Right cardiac atrium (tissue), 5 donors: ENCODE results near the gene PCBP3. TPM values are rescaled to one million over a fixed set of nuclear protein-coding genes. Genes with fewer than 3 reads are reported as not detected.

ENCODE experiments used
- ATAC-seq, 2 donors: fragments of 200-7000 bp; cut with Tn5 transposase; one replicate each; pipeline versions ENCODE4 v1.8.0 to v1.9.1; 2020; ENCODE audit warnings: moderate library complexity in 2 of 2, mild to moderate bottlenecking in 1 of 2
- DNase-seq, 3 donors: peaks; one replicate each; pipeline ENCODE4 v3.0.0-alpha.2; 2020
- H3K27ac ChIP-seq: one replicate; pipeline ENCODE4 v1.5.1; 2013; ENCODE audit warnings: mild to moderate bottlenecking, low read length, control low read depth, moderate library complexity
- H3K27me3 ChIP-seq: one replicate; pipeline ENCODE4 v1.6.1; 2013; ENCODE audit not compliant: control insufficient read depth, insufficient read depth
- H3K4me1 ChIP-seq: one replicate; pipeline ENCODE4 v1.6.1; 2013; ENCODE audit warnings: low read length; ENCODE audit not compliant: control insufficient read depth, insufficient read depth
- H3K4me3 ChIP-seq: one replicate; pipeline ENCODE4 v1.5.1; 2013; ENCODE audit warnings: low read length, control low read depth
- H3K9me3 ChIP-seq: one replicate; pipeline ENCODE4 v1.6.1; 2013; ENCODE audit warnings: low read length; ENCODE audit not compliant: control insufficient read depth
- WGBS: extraction: QIAGEN DNeasy Blood & Tissue Kit; methylation state at CpG from one replicate; pipeline ENCODE4 v1.1.7; 2013; 5-methylcytosine and 5-hydroxymethylcytosine counted together
- intact Hi-C, 4 donors: fragments of 100-400 bp; cut with DNase I; formaldehyde crosslinking; loops; one replicate each; pipeline versions ENCODE4 v1.11.0 to v1.14.0; 2022 to 2023
- polyA plus RNA-seq: library from polyadenylated mRNA; stranded (reverse); fragments of 200-250 nt; gene quantifications from one replicate; pipeline ENCODE4 v1.2.3, GENCODE V29; 2013
- total RNA-seq, 4 donors: library from RNA; stranded (reverse); fragmentation: NEBNext Ultra II Directional; extraction: Animal tissue kit (Norgen Biotek cat#: 25700); gene quantifications; one replicate each; pipeline ENCODE4 v1.2.1, GENCODE V29; 2021
- donor health status: healthy with polysubstance abuse.
- donor health status: DM: no; HTN: yes; CAD: no.
- donor health status: DM: no; HTN: no; CAD: no.
- donor health status: DM: no; HTN: yes; CAD: no; lungs with severe emphysema.
- donor health status: DM: yes; HTN: yes; CAD: no.

PCBP3 gene
- total and polyA plus RNA-seq, 5 donors = 1.2 to 4.9 (median 3.4) TPM

- peak in 1 of 3 donors; percentile 41 for DNase-seq
- Histone ChIP-seq H3K27ac (no peak overlapping the region), H3K4me3 (no peak overlapping the region), H3K4me1 (no peaks in the 10 kb centered on the region), H3K9me3 (no peaks in the 10 kb centered on the region), H3K27me3 (no peaks in the 10 kb centered on the region)
- no peak for ATAC-seq
- intact Hi-C loops = no loop called here
- WGBS = 85% methylated on average over 17 of the region's 17 CpGs
Measured at GRCh38 chr21:45937721-45938452, 294.4 kb downstream of the PCBP3 start.

DNA sequence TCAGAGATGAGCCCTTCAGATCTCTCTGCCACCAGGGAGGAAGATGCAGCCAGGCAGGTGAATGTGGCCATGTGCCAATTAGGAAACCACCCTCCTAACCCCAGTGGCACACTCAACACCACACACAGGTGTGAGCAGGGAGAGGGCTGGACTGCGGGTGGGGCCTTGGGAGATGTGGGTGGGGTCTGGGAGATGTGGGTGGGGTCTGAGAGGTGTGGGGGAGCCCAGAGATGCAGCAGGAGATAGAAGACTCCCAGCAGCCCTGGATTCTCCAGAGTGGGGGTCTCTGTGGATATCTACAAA, 294.9 kb downstream of the PCBP3 start:
- 97% methylated on average over 1 of the region's 1 CpG for WGBS
- intact Hi-C loops = no loop called here
- no peaks in the 10 kb centered on the region for H3K9me3 ChIP-seq

GRCh38 chr21:45938811-45939520, 295.4 kb downstream of the PCBP3 start:
- Histone ChIP-seq H3K27me3 (no peaks in the 10 kb centered on the region), H3K4me3 (no peak overlapping the region), H3K9me3 (no peaks in the 10 kb centered on the region), H3K27ac (no peak overlapping the region), H3K4me1 (no peaks in the 10 kb centered on the region)
- 90% methylated on average over 17 of the region's 17 CpGs for WGBS
- DNase-seq (no peak), ATAC-seq (no peak)
- intact Hi-C loops = no loop called here

More for the DNA sequence above, 294.9 kb downstream of the PCBP3 start:
- ATAC-seq (no peak), DNase-seq (no peak)
- Histone ChIP-seq H3K4me3 (no peak overlapping the region), H3K27ac (no peak overlapping the region), H3K27me3 (no peaks in the 10 kb centered on the region), H3K4me1 (no peaks in the 10 kb centered on the region)

DNA sequence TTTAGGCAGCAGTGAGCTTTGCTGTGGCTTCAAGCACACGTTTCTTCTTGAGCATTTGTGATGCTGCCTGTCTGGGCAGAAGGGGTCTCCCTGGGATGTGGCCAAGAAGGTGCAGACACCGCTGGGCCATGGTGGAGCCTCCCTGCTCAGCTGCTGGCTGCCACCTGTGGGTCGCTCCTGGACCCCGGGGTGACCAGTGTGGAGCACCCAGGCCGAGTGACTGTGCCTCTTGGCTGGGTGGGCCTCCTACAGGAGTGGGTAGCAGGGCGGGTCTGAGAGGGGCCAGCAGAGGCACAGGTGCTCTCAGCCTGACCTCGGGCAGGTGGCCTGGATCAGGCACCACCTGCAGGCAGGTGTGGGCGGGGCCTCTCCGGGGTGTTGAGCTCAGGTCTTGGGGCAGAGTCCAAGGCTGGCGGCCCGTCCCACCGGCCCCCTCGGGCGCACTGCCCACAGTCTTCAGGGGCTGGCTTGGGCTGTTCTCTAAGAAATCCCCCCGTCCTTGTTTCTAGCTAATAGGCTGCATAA, 296.1 kb downstream of the PCBP3 start:
- ATAC-seq = no peak
- Histone ChIP-seq H3K4me1 (no peaks in the 10 kb centered on the region), H3K4me3 (no peak overlapping the region), H3K27me3 (no peaks in the 10 kb centered on the region), H3K27ac (no peak overlapping the region), H3K9me3 (no peaks in the 10 kb centered on the region)
- intact Hi-C loops = no loop called here
- 89% methylated on average over 15 of the region's 15 CpGs for WGBS
- no peak for DNase-seq

DNA sequence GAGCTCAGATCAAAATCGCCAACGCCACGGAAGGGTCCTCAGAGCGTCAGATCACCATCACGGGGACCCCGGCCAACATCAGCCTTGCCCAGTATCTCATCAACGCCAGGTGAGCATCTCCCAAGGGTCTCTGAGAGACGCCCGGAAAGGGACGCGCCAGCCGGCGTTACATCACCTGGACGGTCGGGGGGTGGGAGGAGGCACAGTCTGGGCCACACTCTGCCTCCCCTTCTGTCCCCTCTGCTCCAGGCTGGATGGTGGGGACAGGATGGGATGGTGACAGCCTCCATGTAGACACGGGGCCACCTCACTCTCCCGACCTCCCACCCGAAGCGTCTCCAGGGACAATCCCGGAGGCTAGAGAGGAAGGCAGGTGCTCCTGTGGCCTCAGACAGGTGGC, 296.6 kb downstream of the PCBP3 start:
- 91% methylated on average over 20 of the region's 20 CpGs for WGBS
- no peak overlapping the region for H3K27ac ChIP-seq
- no peaks in the 10 kb centered on the region for H3K27me3 ChIP-seq
- H3K9me3 ChIP-seq = no peaks in the 10 kb centered on the region
- H3K4me1 ChIP-seq = no peaks in the 10 kb centered on the region
- DNase-seq (no peak), ATAC-seq (no peak)
- intact Hi-C loops = no loop called here
- no peak overlapping the region for H3K4me3 ChIP-seq

GRCh38 chr21:45940621-45941337, 297.3 kb downstream of the PCBP3 start:
- no peaks in the 10 kb centered on the region for H3K27me3 ChIP-seq
- intact Hi-C loops = no loop called here
- H3K4me3 ChIP-seq = no peak overlapping the region
- H3K27ac ChIP-seq = no peak overlapping the region
- ATAC-seq (no peak), DNase-seq (no peak)
- no peaks in the 10 kb centered on the region for H3K9me3 ChIP-seq
- WGBS = 88% methylated on average over 23 of the region's 23 CpGs
- H3K4me1 ChIP-seq = no peaks in the 10 kb centered on the region

GRCh38 chr21:45941338-45941710, 297.8 kb downstream of the PCBP3 start:
- no peak overlapping the region for H3K27ac ChIP-seq
- no peak overlapping the region for H3K4me3 ChIP-seq
- peak in 1 of 2 donors; percentile 8 for ATAC-seq
- intact Hi-C loops = no loop called here
- H3K9me3 ChIP-seq = no peaks in the 10 kb centered on the region
- WGBS = 83% methylated on average over 14 of the region's 14 CpGs
- no peak for DNase-seq
- no peaks in the 10 kb centered on the region for H3K4me1 ChIP-seq
- no peaks in the 10 kb centered on the region for H3K27me3 ChIP-seq

DNA sequence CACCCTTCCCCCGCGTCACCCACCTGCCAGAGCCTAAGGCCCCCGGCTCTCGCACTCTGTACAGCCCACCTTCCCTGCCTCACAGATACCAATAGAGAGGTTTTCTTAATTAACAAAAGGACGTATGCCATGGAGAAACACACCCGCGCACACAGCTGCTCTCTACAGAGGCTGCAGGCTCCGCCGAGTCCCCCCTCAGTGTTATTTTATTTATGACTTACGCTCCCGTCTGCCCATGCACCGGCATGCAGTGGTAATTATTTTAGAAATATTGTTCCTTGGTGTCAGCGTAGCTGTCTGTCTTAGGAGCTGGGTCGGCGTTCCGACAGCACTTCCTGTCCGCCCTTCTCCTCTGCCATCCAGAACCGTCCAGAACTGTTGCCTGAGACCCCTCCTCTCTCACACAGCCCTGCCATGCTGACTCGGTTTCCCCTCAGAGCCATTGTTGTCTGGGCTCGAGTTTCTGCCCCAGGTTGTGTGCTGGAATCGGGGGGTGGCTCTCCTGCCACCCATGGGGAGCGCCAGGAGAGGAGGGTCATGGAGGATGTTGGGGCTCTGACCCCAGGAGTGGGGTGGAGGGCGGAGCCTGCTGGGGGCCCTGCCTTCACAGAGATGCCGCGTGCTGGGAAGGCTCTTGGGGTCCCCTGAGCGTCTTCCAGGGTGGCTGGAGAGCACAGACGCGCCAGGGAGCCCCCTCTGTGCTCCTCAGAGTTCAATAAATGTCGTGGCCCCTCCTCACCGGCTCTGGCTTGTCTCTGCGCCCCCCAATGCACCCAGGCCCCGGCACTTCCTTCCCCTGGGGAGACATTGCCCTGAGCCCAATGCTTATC, 298.4 kb downstream of the PCBP3 start:
- no peak for DNase-seq
- H3K9me3 ChIP-seq = no peaks in the 10 kb centered on the region

DNA sequence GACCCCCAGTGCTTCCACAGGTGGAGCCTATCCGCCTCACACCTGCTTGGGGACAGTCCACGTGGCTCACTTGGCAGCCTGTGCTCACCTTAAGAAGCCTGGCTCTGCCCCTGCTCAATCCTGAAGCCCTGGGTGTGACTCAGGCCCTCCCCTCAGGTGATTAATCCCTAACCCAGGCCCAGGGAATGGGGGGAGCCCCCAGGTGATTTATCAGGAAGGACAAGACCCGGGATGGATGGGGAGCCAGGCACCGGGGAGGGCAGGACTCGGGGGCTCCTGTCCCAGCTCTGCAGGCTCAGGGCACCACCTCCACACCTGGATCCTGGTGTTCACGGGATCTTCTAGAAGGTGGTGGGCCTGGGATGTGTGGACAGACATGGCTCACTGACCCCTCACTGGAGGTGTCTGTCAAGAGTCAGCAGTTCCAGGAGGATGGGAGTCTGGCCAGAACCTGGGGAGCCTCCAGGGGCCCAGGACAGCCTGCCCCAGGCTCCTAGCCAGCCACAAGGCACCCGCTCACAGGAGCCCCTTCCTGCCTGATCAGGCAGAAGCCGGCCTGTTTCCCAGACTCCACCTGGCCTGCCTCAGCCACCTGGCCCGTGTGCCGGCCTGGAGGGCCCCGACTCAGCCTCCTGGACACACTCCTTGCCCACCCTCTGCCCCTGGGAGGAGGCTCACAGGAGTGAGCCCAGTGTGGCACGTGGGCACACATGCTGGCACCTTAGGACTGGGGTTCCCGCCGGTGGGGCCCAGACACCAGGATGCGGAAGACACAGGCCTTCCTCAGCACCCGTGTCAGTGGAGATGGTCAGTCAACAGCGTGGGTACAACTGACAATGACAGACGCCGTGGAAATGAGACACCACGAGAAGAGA, 299.5 kb downstream of the PCBP3 start:
- intact Hi-C loops = no loop called here
- ATAC-seq (no peak), DNase-seq (peak in 1 of 3 donors; percentile 58)
- Histone ChIP-seq H3K27ac (no peak overlapping the region), H3K4me1 (no peaks in the 10 kb centered on the region), H3K9me3 (no peaks in the 10 kb centered on the region), H3K27me3 (no peaks in the 10 kb centered on the region), H3K4me3 (no peak overlapping the region)
- 80% methylated on average over 20 of the region's 20 CpGs for WGBS

More for the DNA sequence above, 298.4 kb downstream of the PCBP3 start:
- no peak overlapping the region for H3K27ac ChIP-seq
- no peak for ATAC-seq
- H3K4me3 ChIP-seq = no peak overlapping the region
- WGBS = 89% methylated on average over 32 of the region's 32 CpGs
- H3K4me1 ChIP-seq = no peaks in the 10 kb centered on the region
- intact Hi-C loops = no loop called here
- no peaks in the 10 kb centered on the region for H3K27me3 ChIP-seq
